Lung (tissue), 12 donors: Measurements from ENCODE around the gene TAS2R39. TPM values are rescaled to one million over a fixed set of nuclear protein-coding genes. Genes with fewer than 3 reads are reported as not detected.
A peak's percentile ranks its signal among the peaks of the same experiment; 100 is the strongest.

Experiments
- ATAC-seq: fragments of 200-7000 bp; cut with Tn5 transposase; one replicate; pipeline ENCODE4 v1.9.1; 2020; ENCODE audit warnings: moderate number of reproducible peaks; ENCODE audit not compliant: insufficient read depth, low FRiP score
- DNase-seq, 3 donors: peaks; one replicate each; pipeline ENCODE4 v3.0.0-alpha.2; 2013 to 2017
- H3K27ac ChIP-seq, 2 donors: one replicate each; pipeline ENCODE4 v1.5.1; 2013; ENCODE audit warnings: mild to moderate bottlenecking in 2 of 2, moderate library complexity in 2 of 2, control low read depth in 1 of 2, inconsistent platforms in 1 of 2, low read depth in 1 of 2, low read length in 1 of 2
- H3K27me3 ChIP-seq, 3 donors: one replicate each; pipeline ENCODE4 v1.5.1; 2013; ENCODE audit warnings: low read length in 2 of 3; ENCODE audit not compliant: control insufficient read depth in 3 of 3, insufficient read depth in 3 of 3
- H3K36me3 ChIP-seq, 4 donors: one replicate each; pipeline ENCODE4 v1.5.1; 2013; ENCODE audit warnings: low read length in 4 of 4, mild to moderate bottlenecking in 1 of 4, moderate library complexity in 1 of 4; ENCODE audit not compliant: control insufficient read depth in 4 of 4, insufficient read depth in 4 of 4
- H3K4me1 ChIP-seq, 5 donors: one replicate each; pipeline ENCODE4 v1.5.1; 2013; ENCODE audit warnings: low read length in 5 of 5, mild to moderate bottlenecking in 2 of 5, moderate library complexity in 1 of 5; ENCODE audit not compliant: control insufficient read depth in 5 of 5, insufficient read depth in 5 of 5
- H3K4me3 ChIP-seq: one replicate; pipeline ENCODE4 v1.5.1; 2013; ENCODE audit warnings: mild to moderate bottlenecking, control low read depth, moderate library complexity
- H3K9ac ChIP-seq, 2 donors: one replicate each; pipeline ENCODE4 v1.5.1; 2013; ENCODE audit warnings: low read length in 2 of 2, control low read depth in 1 of 2; ENCODE audit not compliant: insufficient read depth in 1 of 2
- H3K9me3 ChIP-seq, 4 donors: one replicate each; pipeline ENCODE4 v1.5.1; 2013; ENCODE audit warnings: low read length in 3 of 4, mild to moderate bottlenecking in 1 of 4, moderate library complexity in 1 of 4; ENCODE audit not compliant: control insufficient read depth in 4 of 4, insufficient read depth in 3 of 4
- WGBS, 2 donors: extraction: QIAGEN DNeasy Blood & Tissue Kit; methylation state at CpG; one replicate each; pipeline ENCODE4 v1.1.7; 2013; 5-methylcytosine and 5-hydroxymethylcytosine counted together
- polyA plus RNA-seq, 2 donors: library from polyadenylated mRNA; stranded (reverse); fragments of 200-250 nt; gene quantifications; one replicate each; pipeline ENCODE4 v1.2.1, GENCODE V29; 2013
- total RNA-seq, 2 donors: library from RNA; depleted of rRNA in 1 of 2; stranded (reverse); fragments of >200 nt in 1 of 2; gene quantifications; one replicate each; pipeline ENCODE4 v1.2.1, GENCODE V29; 2014 to 2021
- TF ChIP-seq, protein P1 (sequence below): IDR thresholded peaks from 2 replicates; pipeline ENCODE4 v1.5.1; 2012; ENCODE audit warnings: mild to moderate bottlenecking; ENCODE audit errors: control extremely low read depth, extremely low read depth
- donor health status: control.
- donor health status: control.
- donor health status: Bipolar disorder and iron deficiency.
- donor health status: healthy.
- donor health status: DM: yes; HTN: yes; CAD: no.

TAS2R39 gene
- total and polyA plus RNA-seq, 4 donors, result not detected

GRCh38 chr7:143221286-143221685 is 38.1 kb downstream of the TAS2R39 start:
- Histone ChIP-seq H3K9me3 (no peaks in the 10 kb centered on the region), H3K4me1 (no peaks in the 10 kb centered on the region), H3K9ac (no peak overlapping the region), H3K27ac (no peak overlapping the region), H3K36me3 (no peaks in the 10 kb centered on the region), H3K4me3 (no peak overlapping the region), H3K27me3 (peaks cover 0 to 5% (median 0%) of the 10 kb centered on the region in 3 donors)
- WGBS, 2 donors, result 77 to 87% methylated on average over 2 of the region's 2 CpGs
- no peak for ATAC-seq
- DNase-seq, result no peak
- TF ChIP-seq, protein P1, sequence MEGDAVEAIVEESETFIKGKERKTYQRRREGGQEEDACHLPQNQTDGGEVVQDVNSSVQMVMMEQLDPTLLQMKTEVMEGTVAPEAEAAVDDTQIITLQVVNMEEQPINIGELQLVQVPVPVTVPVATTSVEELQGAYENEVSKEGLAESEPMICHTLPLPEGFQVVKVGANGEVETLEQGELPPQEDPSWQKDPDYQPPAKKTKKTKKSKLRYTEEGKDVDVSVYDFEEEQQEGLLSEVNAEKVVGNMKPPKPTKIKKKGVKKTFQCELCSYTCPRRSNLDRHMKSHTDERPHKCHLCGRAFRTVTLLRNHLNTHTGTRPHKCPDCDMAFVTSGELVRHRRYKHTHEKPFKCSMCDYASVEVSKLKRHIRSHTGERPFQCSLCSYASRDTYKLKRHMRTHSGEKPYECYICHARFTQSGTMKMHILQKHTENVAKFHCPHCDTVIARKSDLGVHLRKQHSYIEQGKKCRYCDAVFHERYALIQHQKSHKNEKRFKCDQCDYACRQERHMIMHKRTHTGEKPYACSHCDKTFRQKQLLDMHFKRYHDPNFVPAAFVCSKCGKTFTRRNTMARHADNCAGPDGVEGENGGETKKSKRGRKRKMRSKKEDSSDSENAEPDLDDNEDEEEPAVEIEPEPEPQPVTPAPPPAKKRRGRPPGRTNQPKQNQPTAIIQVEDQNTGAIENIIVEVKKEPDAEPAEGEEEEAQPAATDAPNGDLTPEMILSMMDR, result no peak

- DNase-seq, result no peak
- H3K27ac ChIP-seq, result no peak within 1 kb of the TSS
- H3K9ac ChIP-seq, result no peak within 1 kb of the TSS
- no peak within 1 kb of the TSS for H3K4me3 ChIP-seq
- H3K36me3 ChIP-seq, result no peaks in the 10 kb centered on the region
- no peaks in the 10 kb centered on the region for H3K4me1 ChIP-seq
- WGBS, 2 donors, result 88% methylated on average over 3 of the region's 3 CpGs
- H3K9me3 ChIP-seq, result no peaks in the 10 kb centered on the region
- H3K27me3 ChIP-seq, result peaks cover 0 to 5% (median 0%) of the 10 kb centered on the region in 3 donors
- TF ChIP-seq, protein P1, result no peak
- no peak for ATAC-seq
These were observed 38.5 kb downstream of the TAS2R39 start, which contains the start of gene TAS2R40 for GRCh38 chr7:143221737-143222136. Gene TAS2R40 (plus strand): TSS chr7:143222037. CDS start chr7:143222079, 42 bp downstream.

GRCh38 chr7:143222782-143223181 is 39.6 kb downstream of the TAS2R39 start:
- Histone ChIP-seq H3K9ac (no peak overlapping the region), H3K27ac (no peak overlapping the region), H3K36me3 (no peaks in the 10 kb centered on the region), H3K4me1 (no peaks in the 10 kb centered on the region), H3K9me3 (no peaks in the 10 kb centered on the region), H3K27me3 (peaks cover 0 to 5% (median 0%) of the 10 kb centered on the region in 3 donors), H3K4me3 (no peak overlapping the region)
- 20 to 57% methylated on average over 7 of the region's 7 CpGs for WGBS, 2 donors
- DNase-seq, result no peak
- peak; percentile 47 for ATAC-seq
- TF ChIP-seq, protein P1, result no peak

DNA sequence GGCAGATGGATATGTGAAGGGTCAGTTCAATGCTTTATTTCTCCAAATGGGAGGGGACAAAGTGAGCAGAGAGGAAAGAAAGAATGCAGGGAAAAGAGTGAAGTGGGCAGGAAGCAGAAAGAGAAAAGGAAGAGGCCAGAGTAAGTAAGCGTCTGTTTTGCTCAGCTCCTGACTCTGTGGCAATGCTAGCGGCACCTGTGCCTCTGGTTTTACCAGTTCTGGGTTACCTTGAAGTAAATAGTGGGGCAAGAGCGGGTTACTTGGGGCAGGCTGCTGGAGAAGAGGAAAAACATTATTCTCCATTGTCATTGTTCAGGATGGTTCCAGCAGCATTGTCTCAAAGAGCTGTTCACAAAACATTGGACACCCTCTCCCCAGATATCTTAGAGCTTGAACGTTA is 40.6 kb downstream of the TAS2R39 start:
- WGBS, 2 donors, result 61 to 65% methylated on average over 4 of the region's 4 CpGs
- no peak overlapping the region for H3K4me3 ChIP-seq
- ATAC-seq (no peak), DNase-seq (peak in 2 of 3 donors; percentile 13 to 46)
- H3K27me3 ChIP-seq, result peaks cover 0 to 5% (median 0%) of the 10 kb centered on the region in 3 donors
- H3K27ac ChIP-seq, result no peak overlapping the region
- H3K4me1 ChIP-seq, result no peaks in the 10 kb centered on the region
- TF ChIP-seq, protein P1, result no peak
- no peak overlapping the region for H3K9ac ChIP-seq
- H3K9me3 ChIP-seq, result no peaks in the 10 kb centered on the region
- no peaks in the 10 kb centered on the region for H3K36me3 ChIP-seq
